ENCODE data around the gene CGNL1.

CGNL1 gene

DNA sequence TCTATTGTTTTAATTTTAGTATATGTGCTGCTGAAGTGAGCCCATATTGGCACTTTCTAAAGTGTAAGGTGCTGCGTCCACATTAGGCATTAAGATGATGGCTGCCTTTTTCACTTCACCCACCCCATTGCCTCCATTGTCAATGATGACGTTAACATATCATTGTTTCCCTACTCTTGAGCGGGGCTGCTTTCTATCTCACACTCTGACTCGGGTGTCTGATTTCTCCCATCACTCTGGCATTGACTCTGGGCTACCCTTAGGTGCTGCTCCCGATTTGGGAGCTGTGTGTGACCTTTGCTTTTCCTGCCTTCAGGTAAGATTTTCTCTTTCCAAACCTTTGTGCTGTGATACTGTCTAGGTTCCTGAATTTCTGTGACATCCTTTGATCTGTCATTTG lies 28.8 kb downstream of the CGNL1 start:
- TF ChIP-seq, protein P1, sequence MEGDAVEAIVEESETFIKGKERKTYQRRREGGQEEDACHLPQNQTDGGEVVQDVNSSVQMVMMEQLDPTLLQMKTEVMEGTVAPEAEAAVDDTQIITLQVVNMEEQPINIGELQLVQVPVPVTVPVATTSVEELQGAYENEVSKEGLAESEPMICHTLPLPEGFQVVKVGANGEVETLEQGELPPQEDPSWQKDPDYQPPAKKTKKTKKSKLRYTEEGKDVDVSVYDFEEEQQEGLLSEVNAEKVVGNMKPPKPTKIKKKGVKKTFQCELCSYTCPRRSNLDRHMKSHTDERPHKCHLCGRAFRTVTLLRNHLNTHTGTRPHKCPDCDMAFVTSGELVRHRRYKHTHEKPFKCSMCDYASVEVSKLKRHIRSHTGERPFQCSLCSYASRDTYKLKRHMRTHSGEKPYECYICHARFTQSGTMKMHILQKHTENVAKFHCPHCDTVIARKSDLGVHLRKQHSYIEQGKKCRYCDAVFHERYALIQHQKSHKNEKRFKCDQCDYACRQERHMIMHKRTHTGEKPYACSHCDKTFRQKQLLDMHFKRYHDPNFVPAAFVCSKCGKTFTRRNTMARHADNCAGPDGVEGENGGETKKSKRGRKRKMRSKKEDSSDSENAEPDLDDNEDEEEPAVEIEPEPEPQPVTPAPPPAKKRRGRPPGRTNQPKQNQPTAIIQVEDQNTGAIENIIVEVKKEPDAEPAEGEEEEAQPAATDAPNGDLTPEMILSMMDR (IDR thresholded peaks at IDR 0.05; ENCODE audit: low read depth, low read length): no peak

DNA sequence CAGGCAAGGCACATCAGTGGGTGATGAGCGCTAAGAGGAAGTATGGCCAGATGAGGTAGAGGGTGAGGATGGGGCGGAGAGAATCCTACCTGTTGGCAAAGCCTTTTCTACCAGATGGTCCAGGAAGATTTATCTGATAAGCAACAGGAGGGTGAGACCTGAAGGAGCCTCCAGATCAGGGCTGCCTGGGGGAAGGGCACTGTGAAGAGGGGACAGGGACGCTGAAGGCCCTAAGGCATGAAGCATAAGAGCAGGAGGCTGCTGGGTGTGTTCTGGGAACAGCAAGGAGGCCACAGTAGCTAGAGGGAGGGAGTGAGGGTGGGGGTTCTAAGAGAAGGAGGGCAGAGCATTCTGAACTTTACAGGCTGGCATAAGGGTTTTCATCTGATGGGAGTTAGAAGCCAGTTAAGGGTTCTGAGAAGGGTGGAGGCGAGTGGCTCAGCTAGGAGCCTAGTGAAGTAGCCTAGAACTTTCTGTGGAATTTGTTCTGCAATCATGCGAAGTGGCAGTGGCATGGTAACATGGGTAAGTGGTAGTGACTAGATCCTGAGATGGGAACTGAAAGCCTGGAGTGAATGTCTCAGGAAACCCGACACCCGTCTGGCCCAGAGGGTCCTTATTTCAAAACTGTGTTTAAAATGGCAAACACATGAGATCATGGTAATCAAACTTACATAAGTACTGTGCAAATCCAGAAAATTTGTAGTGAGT lies 29.9 kb downstream of the CGNL1 start:
- no peak overlapping the region for H3K4me3 ChIP-seq (ENCODE audit: low read depth, low read length)
- TF ChIP-seq, protein P1 (IDR thresholded peaks at IDR 0.05; ENCODE audit: low read depth, low read length): no peak

More for the DNA sequence above, 28.8 kb downstream of the CGNL1 start:
- no peak overlapping the region for H3K4me3 ChIP-seq (ENCODE audit: low read depth, low read length)

DNA sequence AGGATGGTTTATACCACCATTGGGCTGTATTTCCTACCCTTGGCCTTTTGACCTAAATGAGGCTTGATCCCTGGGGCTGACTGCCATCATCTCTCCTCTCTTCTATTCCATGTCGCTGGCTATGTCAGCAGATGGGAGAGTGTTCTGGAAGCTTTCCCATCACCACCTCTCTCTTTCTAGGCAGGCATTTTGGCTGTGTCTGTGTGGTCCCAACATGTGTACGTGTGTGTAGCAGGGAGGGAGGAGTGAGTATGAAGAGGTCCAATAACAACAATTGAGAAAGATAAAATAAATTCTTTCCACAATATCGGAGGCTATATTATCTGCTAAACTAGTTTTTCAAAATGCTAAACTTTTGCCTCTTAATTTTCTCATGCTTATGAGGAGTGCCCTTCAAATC lies 34.1 kb downstream of the CGNL1 start:
- H3K4me3 ChIP-seq (ENCODE audit: low read depth, low read length): no peak overlapping the region
- TF ChIP-seq, protein P1 (IDR thresholded peaks at IDR 0.05; ENCODE audit: low read depth, low read length): no peak

DNA sequence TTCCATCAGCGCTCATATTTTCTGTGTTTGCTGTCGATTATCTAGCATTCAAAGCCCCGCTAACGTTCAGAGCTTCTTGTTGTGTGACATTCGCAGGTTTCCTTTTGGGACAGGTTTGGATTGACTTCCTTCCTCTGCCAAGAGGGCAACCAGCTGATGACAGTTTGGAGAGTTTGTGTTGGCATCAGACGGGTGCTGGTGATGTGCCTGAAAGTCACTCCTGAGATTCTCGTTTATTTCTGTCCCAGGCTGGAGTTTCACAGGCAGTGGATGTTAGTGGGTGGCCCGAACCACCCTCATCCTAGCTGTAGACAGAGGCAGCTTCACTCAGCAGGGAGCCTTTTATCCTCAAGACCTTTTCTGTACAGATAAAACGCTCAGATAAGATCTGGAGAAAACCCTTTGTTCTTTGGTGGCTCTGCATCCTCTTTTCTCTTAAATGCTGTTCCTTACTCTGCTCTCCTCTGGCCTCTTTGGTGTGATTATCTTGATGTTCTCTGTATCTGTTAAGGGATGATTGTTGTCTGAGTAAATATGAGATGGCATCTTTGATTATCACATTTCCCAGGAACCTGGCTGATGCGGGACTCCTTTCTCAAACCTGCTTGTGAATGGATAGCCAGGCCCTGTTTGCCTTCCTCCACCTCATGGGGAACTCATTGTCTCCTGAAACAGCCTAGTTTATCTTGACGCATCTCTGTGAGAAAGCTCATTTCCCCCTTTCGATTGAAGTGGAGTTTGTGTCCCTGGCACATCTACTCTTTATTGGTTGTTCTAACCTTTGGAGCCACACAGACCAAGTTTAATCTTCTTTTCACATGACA lies 35.9 kb downstream of the CGNL1 start:
- H3K4me3 ChIP-seq (ENCODE audit: low read depth, low read length): no peak overlapping the region
- TF ChIP-seq, protein P1 (IDR thresholded peaks at IDR 0.05; ENCODE audit: low read depth, low read length): no peak

DNA sequence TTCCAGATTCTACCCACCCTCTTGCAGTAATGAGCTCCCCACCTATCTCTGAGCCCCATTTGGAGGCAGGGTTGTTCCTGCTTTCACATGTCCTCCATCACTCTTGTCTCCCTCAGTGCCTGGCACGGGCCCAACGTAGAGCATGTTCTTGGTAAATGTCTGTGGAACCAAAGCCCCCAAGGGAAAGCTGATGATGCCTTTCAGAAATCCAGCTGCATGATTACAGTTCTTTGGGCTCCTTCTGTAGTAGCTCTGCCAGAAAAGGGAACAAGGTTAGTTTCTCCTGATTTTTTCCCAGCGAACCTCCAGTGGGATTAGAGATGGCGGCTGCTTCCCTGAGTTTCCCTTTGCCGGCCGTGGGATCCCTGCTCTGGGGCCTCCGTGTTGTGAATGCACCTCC lies 39.3 kb downstream of the CGNL1 start:
- TF ChIP-seq, protein P1 (IDR thresholded peaks at IDR 0.05; ENCODE audit: low read depth, low read length): no peak
- no peak overlapping the region for H3K4me3 ChIP-seq (ENCODE audit: low read depth, low read length)

DNA sequence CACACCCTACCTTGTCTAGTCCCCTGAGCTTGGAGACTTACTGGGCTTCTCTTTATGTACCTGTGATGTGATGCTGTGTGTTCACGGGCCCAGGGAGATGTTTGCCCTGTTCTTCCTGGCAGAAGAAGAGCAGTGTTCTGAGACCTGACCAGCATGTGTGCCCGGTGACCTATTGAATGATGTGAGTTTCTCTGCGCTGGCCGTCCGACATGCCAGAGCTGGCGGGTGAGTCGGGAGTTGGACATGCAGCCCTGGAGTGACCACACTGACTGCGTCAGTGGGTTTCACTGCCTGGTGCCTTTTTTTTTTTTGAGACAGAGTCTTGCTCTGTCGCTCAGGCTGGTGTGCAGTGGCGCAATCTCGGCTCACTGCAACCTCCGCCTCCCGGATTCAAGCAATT lies 42.3 kb downstream of the CGNL1 start:
- no peak overlapping the region for H3K4me3 ChIP-seq (ENCODE audit: low read depth, low read length)

More for the DNA sequence above, 42.3 kb downstream of the CGNL1 start:
- TF ChIP-seq, protein P1 (IDR thresholded peaks at IDR 0.05; ENCODE audit: low read depth, low read length): no peak
